ENCODE measurements around the gene CYB561.

The CYB561 gene, protein sequence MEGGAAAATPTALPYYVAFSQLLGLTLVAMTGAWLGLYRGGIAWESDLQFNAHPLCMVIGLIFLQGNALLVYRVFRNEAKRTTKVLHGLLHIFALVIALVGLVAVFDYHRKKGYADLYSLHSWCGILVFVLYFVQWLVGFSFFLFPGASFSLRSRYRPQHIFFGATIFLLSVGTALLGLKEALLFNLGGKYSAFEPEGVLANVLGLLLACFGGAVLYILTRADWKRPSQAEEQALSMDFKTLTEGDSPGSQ

DNA sequence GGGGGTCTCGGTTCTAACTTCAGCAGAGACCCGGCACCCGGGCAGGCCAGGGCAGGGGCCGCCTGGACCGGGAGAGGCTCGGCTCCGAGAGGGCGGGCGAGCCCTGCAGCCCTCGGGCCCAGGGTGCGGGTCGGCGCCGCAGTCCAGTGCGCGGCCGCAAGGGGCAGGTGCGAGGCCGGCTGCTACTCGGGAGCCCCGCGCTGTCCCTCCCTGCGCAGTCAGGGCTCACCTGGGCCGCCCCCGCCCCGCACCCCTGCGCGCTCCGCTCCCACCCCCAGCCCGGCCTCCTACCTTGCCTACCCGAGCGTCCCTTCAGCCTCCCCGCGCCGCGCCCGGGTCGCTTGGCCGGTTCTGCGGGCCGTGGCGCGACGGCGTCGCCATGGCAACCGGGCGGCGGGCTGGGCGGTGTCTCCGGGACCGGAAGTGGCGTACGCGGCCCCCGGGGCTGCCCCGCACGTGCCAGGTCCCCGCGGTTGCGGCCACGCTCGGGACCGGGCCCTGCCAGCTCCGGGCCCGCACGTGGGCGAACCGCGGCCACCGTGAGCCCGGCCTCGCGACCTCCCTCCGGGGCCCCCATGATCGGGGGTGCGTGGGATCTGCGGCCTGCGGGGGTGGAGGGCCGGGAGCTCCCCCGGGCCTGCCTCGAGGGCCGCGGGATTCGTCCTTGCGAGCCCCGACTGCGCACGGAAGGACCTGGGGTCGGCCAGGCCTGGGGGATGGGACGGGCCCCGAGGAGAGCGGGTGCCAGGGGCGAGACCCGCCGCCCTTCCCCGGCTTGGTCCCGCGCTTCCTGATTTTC is at the start of gene CYB561:
TSS of gene CYB561 (minus strand) at position 353 of the 799 bp plus-strand sequence. CDS start 8,759 bp downstream, outside the sequence.
- peak; percentile 41 to 48 for DNase-seq

DNA sequence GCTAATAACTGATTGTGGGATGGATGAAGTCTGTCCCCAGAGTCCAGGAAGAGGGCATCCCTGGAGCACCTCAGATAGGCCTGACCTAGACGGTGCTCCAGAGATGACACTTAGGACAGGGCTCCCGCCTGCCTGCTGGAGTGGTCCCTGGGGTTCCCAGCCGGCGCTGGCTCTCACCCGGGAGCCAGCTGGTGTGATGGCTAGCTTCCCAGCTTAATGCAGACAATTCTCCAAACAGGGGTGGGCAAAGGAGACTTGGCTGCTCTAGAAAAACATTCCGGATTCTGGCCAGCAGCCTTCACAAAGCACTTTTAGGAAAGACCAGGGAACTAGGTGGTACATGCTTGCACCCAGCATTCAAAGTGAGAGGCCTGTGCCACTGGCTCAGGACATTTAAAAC is 49.4 kb upstream of the CYB561 start:
- no peak for DNase-seq

DNA sequence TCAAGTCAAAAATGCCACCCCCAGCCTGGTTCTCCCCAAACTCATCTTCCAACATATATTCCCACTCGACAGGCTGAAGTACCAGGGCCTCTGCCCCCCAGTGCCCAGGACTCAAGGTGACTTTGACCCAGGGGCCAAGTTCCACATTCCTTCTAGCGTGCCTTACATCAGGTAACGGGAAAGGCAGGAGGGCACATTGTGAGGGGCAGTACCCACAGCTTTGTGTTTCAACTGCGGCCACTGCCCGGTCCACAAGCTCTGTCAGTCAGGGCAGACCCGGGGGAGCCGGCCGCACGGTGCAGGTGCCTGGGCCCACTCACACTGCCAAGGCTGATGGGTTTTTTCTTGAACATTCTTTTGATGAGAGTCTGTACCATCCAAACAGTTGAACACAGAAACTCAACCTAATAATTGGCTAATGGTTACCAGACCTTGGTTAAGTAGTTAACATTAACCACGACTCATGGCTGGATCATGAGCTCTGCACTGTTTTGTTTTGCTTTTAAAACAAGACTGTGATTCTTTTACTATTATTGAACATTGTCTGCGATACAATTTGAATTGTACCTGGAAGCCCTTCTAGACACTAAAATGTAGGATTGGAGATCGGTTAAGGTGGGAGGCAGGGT is 48.3 kb upstream of the CYB561 start:
- DNase-seq = no peak

DNA sequence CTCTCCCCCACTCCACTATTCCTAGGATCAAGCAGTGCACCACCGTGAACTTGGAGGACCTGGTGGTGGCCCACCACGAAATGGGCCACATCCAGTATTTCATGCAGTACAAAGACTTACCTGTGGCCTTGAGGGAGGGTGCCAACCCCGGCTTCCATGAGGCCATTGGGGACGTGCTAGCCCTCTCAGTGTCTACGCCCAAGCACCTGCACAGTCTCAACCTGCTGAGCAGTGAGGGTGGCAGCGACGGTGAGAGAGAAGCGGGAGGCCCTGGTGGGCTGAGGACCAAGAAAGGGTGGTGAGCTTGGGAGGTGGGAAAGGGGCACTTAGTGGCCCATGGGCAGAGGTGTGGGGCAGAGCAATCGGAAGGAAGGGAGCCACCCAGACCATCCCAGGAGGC is 47.3 kb upstream of the CYB561 start:
- DNase-seq = no peak

DNA sequence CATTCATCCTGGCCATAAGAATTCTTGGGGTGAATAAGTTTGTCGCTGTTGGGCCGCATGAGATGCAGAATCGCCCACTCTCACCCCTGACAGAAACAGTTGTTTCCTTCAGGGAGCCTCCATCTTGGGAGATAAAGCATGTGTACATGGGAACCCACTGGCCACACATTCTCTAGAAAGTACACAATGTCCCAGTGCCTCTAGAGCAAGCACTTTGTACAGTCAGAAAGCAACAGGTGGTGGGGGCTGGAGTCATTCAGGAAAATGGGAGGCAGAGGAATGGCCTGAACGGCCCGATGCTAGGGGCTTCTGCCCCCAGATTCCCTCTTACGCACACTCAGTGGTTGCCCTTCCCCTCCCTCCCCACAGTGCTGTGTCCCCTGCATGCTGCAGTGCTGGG is 46.8 kb upstream of the CYB561 start:
- DNase-seq = no peak

DNA sequence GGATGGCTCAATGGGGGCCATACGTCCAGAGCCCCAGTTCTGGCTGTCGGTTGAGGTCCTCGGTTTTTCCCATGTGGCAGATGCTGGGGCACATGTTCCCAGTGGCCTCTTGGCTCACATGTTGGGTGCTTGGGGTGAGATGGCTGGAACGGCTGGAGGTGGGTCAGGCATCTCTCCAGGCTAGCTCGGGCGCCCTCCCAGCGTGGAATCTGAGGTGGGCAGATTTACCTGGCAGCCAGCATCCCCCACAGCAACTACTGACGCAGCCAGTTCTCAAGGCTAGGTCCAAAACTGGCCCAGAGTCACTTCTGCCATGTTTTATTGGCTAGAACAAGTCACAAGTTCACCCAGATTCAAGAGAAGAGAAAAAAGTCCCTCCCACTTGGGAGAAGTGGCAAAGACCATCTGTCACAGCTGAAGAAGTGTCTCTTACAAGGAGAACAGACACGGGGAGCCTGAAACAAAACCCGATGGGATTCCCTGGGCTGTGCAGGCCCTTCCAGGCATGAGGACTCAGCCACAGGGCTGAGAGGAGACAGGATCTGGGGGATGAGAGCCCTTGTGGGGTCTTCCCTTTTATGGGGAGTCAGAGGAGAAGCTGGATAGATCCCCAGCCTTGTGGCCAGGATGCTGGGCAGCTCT is 46.0 kb upstream of the CYB561 start:
- no peak for DNase-seq

DNA sequence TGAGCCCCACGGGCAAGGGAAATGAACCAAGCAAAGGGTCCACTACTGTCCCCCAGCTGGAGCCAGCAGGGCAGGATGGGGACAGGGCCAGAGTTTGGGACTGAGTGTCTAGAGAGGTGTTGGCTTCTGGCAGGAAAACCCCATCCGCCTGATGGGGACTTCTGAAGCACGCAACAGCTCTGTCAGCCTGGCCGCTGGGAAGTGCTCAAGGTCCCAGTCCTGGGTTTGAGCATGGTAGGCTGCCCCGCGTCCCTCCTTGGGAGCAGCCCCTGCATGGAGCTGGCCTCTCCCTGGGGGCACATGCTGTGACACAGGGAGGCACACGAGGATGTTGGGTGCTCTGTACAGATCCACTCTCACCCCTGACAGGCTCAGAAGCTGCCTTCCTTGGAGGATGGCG is 45.3 kb upstream of the CYB561 start:
- DNase-seq = no peak

DNA sequence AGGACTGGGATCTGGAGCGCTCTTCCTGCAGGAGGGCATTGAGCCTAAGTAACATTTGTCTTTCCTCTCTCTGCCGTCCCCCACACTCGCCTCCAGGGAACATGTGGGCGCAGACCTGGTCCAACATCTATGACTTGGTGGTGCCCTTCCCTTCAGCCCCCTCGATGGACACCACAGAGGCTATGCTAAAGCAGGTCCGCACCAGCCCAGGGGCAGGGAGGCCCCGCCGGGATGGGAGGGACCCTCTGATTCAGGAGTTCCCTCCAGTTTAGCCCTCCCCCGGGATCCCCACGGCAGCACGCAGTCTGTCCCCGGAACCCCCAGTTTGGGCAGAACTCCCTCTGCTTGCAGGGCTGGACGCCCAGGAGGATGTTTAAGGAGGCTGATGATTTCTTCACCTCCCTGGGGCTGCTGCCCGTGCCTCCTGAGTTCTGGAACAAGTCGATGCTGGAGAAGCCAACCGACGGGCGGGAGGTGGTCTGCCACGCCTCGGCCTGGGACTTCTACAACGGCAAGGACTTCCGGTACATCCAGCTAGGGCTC is 44.8 kb upstream of the CYB561 start:
- no peak for DNase-seq

DNA sequence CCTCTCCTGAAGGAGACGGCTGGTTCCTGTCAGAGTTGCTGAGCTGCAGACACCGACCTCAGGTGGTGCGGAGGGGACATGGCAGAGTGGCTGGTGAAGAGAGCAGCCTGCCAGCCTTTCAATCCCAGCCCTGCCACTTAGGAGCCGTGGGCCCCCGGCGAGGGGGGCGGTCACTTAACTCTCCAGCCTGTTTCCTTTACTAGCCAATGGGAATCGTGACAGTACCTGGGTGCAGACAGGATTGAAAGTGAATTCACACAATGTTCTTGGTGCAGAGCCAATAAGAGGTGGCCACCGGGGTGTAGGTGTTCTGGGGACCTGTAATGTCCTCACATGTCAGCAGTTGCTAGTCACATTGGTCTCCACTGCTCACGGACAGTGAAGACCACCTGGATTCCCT is 44.2 kb upstream of the CYB561 start:
- DNase-seq = no peak

DNA sequence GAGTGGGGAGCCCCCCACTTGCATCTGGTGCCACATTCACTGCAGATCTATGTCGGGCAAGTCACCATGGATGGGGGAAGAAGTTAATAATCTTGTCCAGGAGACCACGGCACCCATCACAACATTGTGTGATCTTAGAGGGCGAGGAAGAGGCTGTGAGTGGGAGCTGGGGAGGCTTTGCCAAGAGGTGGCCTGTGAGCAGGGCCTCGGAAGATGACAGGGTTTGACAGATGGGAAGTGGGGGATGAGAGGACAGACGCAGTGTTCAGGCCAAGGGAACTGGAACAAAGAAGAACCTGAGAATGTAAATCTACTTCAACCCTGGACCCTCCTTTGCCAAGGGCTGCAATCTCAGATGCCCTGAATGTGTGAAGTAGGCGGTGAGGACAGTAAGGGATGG is 43.2 kb upstream of the CYB561 start:
- DNase-seq = no peak

DNA sequence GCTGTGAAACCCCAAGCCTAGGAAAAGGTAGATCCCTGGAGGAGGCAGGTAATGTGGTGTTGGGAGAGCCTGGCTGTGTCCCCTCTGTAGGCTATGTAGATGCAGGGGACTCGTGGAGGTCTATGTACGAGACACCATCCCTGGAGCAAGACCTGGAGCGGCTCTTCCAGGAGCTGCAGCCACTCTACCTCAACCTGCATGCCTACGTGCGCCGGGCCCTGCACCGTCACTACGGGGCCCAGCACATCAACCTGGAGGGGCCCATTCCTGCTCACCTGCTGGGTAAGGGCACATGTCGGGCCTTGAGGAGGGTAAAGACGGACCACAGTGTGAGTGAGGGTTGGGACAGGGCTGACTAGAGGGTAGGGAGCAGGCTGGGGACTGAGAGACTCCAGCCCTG is 42.7 kb upstream of the CYB561 start:
- DNase-seq = no peak

DNA sequence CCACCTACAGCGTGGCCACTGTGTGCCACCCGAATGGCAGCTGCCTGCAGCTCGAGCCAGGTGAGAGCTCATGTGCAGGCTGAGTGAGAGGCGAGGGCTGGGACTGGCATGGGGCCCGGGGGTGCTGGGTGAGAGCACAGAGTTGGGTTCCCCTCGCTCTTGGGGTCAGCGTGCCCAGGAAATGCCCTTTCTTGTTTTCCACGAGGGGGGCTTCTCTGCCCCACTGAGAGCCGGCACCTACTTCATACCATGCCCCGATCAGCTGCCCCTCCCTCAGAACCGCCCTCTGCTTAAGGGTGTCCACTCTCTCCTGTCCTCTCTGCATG is 40.9 kb upstream of the CYB561 start:
- no peak for DNase-seq

DNA sequence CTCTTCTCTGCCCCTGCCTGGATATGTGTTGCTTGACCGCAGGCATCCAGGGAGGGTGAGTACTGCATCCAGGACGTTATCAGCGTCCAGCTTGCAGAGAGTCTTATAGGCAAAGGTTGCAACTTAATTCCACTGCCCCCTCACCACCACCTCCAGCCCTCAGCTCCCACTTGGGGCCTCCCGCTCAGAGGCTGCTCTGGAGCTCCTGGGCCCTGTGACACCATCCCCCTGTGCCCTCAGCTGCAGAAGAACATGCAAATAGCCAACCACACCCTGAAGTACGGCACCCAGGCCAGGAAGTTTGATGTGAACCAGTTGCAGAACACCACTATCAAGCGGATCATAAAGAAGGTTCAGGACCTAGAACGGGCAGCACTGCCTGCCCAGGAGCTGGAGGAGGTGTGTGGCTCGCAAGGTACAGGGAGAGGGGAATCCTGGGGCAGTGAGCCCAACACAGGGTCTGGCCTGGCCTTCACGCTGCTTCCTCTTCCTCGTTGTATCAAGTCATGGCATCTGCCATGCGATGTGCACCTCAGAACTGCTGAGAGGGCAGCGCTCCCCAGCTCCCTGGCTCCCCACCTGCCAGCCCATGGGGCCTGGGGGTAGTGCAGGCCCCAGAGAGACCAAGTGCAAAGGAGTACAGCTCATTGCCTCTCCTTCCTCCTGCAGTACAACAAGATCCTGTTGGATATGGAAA is 40.4 kb upstream of the CYB561 start:
- DNase-seq = no peak

DNA sequence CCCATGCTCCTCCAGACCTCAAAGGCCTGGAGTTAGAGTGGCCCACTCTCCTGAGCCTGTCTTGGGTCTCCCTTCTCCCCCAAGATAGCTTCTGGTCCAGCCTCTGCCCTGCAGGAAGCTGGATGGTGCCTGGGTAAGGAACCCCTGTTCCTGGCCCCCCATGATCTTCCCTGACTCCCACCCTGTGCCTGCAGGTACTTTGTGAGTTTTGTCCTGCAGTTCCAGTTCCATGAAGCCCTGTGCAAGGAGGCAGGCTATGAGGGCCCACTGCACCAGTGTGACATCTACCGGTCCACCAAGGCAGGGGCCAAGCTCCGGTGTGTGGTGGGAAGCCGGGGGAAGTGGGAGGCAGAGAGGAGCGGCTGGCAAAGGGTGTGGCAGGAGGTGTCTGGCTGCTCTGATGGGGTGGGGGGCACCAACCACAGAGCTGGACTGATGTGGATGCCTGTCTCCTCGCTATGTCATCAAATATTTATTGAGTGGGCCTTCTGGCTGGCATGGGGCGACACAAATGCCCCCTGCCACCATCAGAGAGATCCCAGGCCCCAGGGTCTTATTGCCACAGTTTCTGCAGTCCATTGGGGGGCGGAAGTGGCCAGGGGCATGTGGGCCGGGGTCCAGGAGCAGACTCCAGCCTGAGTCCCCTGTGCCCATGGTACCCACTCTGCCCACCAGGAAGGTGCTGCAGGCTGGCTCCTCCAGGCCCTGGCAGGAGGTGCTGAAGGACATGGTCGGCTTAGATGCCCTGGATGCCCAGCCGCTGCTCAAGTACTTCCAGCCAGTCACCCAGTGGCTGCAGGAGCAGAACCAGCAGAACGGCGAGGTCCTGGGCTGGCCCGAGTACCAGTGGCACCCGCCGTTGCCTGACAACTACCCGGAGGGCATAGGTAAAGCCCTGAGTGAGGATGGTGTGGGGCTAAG is 37.8 kb upstream of the CYB561 start:
- no peak for DNase-seq

DNA sequence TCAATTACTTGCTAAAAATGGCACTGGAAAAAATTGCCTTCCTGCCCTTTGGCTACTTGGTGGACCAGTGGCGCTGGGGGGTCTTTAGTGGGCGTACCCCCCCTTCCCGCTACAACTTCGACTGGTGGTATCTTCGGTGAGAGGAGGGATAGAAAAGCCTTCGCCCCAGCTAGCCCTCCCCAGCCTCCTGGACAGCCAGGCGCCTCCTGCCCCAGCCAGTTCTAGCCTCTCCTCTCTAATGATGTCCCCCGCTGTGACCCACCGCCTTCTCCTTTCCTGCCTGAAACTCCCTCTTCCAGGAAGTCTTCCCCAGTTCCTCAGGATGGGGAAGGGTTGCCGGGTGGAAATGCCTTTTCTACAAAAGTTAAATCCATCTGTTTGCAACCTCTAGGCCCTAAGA is 36.9 kb upstream of the CYB561 start:
- DNase-seq = no peak

DNA sequence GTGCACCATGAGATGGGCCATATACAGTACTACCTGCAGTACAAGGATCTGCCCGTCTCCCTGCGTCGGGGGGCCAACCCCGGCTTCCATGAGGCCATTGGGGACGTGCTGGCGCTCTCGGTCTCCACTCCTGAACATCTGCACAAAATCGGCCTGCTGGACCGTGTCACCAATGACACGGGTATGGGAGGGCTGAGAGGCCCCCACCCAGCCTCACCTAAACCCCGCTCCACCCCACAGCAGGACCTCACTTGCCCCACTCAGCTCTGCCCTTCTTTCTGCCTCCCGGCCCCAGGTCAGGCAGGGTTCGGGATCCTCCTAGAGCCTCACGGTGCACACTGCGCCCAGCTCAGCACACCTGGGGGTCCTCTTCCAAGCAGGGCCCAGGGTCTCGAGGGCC is 36.4 kb upstream of the CYB561 start:
- DNase-seq = no peak

DNA sequence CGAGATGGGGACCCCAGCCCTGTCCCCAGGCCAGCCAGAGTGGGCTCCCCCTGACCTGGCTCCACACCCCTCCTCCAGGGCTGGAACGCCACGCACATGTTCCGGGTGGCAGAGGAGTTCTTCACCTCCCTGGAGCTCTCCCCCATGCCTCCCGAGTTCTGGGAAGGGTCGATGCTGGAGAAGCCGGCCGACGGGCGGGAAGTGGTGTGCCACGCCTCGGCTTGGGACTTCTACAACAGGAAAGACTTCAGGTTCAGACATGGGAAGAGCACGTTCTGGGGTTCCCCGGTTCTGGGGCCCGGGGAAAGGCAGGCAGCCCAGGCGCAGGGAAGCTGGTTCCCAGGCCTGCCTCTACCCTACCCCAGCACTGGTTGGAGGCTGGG is 35.4 kb upstream of the CYB561 start:
- no peak for DNase-seq

DNA sequence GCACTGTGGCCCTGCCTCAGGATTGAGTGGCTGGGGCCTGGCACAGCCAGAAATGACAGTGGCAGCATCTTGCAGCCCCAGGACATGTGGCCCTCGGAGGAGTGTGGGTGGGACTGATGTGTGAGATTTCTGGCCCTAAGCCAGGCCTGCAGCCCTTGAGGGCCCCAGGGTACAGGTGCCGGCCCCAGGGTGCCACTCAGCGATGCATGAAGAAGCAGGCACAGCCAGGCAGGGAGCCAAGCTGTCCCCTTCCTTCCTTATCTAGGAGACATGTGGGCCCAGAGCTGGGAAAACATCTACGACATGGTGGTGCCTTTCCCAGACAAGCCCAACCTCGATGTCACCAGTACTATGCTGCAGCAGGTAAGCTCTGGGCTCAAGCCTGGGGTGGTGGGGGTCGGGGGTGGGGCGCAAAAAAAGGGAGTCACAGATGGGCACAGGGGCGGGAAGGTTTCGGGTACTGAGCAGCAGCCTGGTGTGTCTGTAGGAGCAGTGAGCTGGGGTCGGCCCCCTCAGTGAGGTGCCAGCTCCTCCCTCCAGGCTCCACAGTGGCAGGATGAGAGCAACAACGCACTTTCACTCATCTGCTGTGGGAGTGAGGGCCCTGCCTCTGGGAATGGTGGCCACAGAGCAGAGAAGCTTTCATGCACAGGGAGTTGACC is 34.9 kb upstream of the CYB561 start:
- no peak for DNase-seq

DNA sequence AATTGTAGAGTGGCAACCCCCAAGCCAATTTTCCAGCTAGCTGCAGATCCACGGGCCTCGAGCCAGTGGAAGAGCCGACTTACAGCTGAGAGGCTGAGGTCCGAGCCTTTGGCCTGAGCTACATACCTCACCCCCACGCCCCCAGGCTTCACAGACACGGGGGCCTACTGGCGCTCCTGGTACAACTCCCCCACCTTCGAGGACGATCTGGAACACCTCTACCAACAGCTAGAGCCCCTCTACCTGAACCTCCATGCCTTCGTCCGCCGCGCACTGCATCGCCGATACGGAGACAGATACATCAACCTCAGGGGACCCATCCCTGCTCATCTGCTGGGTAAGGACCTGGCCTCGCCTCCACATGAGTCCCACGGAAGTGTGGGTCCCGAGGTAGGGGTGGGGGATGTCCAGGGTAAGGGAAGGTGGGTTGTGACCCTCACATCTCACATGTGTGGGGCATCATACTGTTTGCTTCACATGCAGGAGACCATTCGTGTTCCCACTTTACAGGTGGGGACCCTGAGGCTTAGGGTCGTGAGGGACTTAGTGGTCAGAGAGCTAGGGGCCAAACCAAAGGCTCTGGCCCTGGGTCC is 34.2 kb upstream of the CYB561 start:
- DNase-seq = no peak

DNA sequence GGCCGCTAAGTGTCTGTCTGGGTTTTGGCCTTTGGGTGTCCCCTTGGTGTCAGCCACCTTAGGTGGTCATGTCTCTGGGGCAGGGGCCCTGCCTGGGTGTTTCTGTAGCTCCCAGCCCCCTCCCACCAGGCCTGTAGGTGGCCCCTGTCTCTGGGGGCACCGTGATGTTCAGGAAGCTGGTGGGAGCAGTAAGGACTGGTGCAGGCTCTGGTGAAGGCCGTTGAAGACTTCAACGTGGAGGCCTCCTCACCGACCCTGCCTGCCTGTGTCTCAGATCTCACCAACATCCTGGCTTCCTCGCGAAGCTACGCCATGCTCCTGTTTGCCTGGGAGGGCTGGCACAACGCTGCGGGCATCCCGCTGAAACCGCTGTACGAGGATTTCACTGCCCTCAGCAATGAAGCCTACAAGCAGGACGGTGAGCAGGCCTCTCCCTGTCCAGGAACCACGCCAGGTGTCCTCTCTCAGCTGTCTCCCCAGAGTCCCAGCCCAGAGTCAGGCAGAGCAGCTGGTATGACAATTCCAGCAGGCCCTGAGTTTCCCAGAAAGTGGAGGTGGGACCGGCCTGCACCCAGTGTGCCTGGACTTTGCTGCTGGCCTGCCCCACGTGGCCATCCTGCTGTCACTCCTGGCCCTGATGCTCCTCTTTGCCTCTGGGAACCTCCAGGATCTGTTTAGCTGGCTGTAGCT is 33.5 kb upstream of the CYB561 start:
- no peak for DNase-seq
